HG02623 (cell line): ENCODE results near the gene SHISA8.
A peak's percentile ranks its signal among the peaks of the same experiment; 100 is the strongest.

Source experiments
- ATAC-seq: cut with Tn5 transposase; IDR thresholded peaks from one replicate; pipeline ENCODE4 v1.9.1; 2021; ENCODE audit warnings: moderate library complexity; ENCODE audit not compliant: unreplicated experiment

The SHISA8 gene

GRCh38 chr22:41862530-41863266 is 52.2 kb downstream of the SHISA8 start:
- ATAC-seq = peak; percentile 54

GRCh38 chr22:41862160-41862529 is 52.7 kb downstream of the SHISA8 start:
- ATAC-seq = peak; percentile 55
